ENCODE results near the gene RAPGEF2. TPM values are rescaled to one million over a fixed set of nuclear protein-coding genes. Genes with fewer than 3 reads are reported as not detected.

Gene RAPGEF2
- total and polyA plus RNA-seq, 2 donors (not counting 3 experiments of a cell fraction or from before 2014, with no cell fraction given) = 28.7 to 55.2 TPM

DNA sequence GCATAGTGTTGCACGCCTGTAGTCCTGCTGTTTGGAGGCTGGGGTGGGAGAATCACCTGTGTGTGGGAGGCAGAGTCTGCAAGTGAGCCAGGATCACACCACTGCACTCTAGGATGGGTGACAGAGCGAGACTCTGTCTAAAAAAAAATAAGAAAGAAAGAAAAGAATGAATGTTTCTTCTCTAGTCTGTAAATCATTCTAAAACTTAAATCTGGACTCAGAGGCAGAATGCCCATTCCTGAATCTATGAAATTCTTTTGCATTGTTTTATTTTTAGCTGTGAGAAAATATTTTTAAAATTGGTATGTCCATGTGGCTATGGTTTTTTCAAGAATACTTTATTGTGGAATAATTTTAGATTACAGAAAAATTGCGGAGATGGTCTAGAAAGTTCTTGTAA, 49.3 kb downstream of the RAPGEF2 start:
- Histone ChIP-seq H3K27ac (ENCODE audit: insufficient read depth, low read depth, low read length) (no peak overlapping the region), H3K36me3 (ENCODE audit: control insufficient read depth in 2 of 2, extremely low read depth in 1 of 2, insufficient read depth in 2 of 2, low read length in 2 of 2) (no peaks in the 10 kb centered on the region), H3K9me1 (replicated peaks; ENCODE audit: control insufficient read depth, extremely low read depth, insufficient read depth, low read length) (no peaks in the 10 kb centered on the region), H4K20me1 (replicated peaks; ENCODE audit: control insufficient read depth, extremely low read depth, insufficient read depth, low read length) (peaks cover 15% of the 10 kb centered on the region), H3K4me2 (ENCODE audit: insufficient read depth, low read length) (no peak overlapping the region), H3K27me3 (ENCODE audit: control insufficient read depth in 2 of 2, insufficient read depth in 2 of 2, low read length in 2 of 2) (no peaks in the 10 kb centered on the region), H3K9me3 (replicated peaks; ENCODE audit: control insufficient read depth, insufficient read depth, low read length) (no peaks in the 10 kb centered on the region), H3K4me1 (ENCODE audit: control insufficient read depth, extremely low read depth, insufficient read depth, low read length) (no peaks in the 10 kb centered on the region), H2AFZ (ENCODE audit: low read depth, low read length) (no peak overlapping the region), H3K9ac (replicated peaks; ENCODE audit: extremely low read depth, insufficient read depth, low read length) (no peak overlapping the region), H3K4me3 (replicated peaks in 1 of 3; ENCODE audit: insufficient read depth in 1 of 3, low read depth in 1 of 3, low read length in 3 of 3) (no peak overlapping the region), H3K79me2 (ENCODE audit: control insufficient read depth, insufficient read depth, low read length) (peaks cover 60% of the 10 kb centered on the region)
- no peak for DNase-seq (ENCODE audit: low read depth, low spot score)
- dilution Hi-C loops (cut with MboI; ENCODE audit: extremely low pct_ligation_motif_present, low sequenced_read_pairs) (no loop called here), intact Hi-C loops (cut with micrococcal nuclease) (no loop called here)
- TF ChIP-seq FOS (IDR thresholded peaks at IDR 0.05; ENCODE audit: borderline replicate concordance, insufficient read depth, low read length) = no peak
- no peak for TF ChIP-seq GATA2 (IDR thresholded peaks at IDR 0.05; ENCODE audit: insufficient read depth, insufficient read length, low read depth, low read length)
- no peak for TF ChIP-seq POLR2A (IDR thresholded peaks at IDR 0.05; ENCODE audit: low read depth, low read length)
- no peak for TF ChIP-seq EZH2 (IDR thresholded peaks at IDR 0.05; ENCODE audit: borderline replicate concordance, low read depth, low read length, severe bottlenecking)
- TF ChIP-seq, protein P1, sequence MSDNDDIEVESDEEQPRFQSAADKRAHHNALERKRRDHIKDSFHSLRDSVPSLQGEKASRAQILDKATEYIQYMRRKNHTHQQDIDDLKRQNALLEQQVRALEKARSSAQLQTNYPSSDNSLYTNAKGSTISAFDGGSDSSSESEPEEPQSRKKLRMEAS (IDR thresholded peaks at IDR 0.05; ENCODE audit: insufficient read depth, insufficient read length) = no peak
- TF ChIP-seq, protein P2, sequence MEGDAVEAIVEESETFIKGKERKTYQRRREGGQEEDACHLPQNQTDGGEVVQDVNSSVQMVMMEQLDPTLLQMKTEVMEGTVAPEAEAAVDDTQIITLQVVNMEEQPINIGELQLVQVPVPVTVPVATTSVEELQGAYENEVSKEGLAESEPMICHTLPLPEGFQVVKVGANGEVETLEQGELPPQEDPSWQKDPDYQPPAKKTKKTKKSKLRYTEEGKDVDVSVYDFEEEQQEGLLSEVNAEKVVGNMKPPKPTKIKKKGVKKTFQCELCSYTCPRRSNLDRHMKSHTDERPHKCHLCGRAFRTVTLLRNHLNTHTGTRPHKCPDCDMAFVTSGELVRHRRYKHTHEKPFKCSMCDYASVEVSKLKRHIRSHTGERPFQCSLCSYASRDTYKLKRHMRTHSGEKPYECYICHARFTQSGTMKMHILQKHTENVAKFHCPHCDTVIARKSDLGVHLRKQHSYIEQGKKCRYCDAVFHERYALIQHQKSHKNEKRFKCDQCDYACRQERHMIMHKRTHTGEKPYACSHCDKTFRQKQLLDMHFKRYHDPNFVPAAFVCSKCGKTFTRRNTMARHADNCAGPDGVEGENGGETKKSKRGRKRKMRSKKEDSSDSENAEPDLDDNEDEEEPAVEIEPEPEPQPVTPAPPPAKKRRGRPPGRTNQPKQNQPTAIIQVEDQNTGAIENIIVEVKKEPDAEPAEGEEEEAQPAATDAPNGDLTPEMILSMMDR (IDR thresholded peaks at IDR 0.05; ENCODE audit: extremely low read depth in 1 of 2, insufficient read depth in 1 of 2, low read depth in 1 of 2, low read length in 2 of 2) = no peak
- TF ChIP-seq MYC (IDR thresholded peaks at IDR 0.05; ENCODE audit: low read depth, low read length) = no peak
- TF ChIP-seq POLR2AphosphoS5 (IDR thresholded peaks at IDR 0.05; ENCODE audit: insufficient read depth, low read depth, low read length) = no peak
- TF ChIP-seq JUN (IDR thresholded peaks at IDR 0.05; ENCODE audit: borderline replicate concordance, insufficient read depth, insufficient read length, low read depth) = no peak
- ChIA-PET POLR2A (no interaction called here), CTCF (interaction anchor here (0.8 to 1.2 kb wide), 2 partner anchors 10 to 21 kb away, joined by 3 read pairs; no protein-coding TSS in a partner anchor)
- FAIRE-seq = no peak
- no TSS peak for BruUV-seq (replicated peaks)
